ENCODE measurements around the gene UBE2D2.

Gene UBE2D2

GRCh38 chr5:139551191-139551889 is 9.8 kb upstream of the UBE2D2 start:
- Histone ChIP-seq H3K4me3 (replicated peaks; ENCODE audit: insufficient read depth, low read length) (no peak overlapping the region), H3K27me3 (ENCODE audit: insufficient read depth, poor library complexity, severe bottlenecking) (no peaks in the 10 kb centered on the region), H3K27ac (replicated peaks) (no peak overlapping the region)
- no peak for TF ChIP-seq REST (IDR thresholded peaks at IDR 0.05; ENCODE audit: insufficient replicate concordance, low read depth)
- TF ChIP-seq CTCF (IDR thresholded peaks at IDR 0.05; ENCODE audit: insufficient read depth, low read length): no peak
- no peak for TF ChIP-seq GABPA (IDR thresholded peaks at IDR 0.05; ENCODE audit: low read depth)
- TF ChIP-seq SPI1 (IDR thresholded peaks at IDR 0.05; ENCODE audit: borderline replicate concordance, low read depth): no peak
- no peak for TF ChIP-seq POLR2AphosphoS5 (IDR thresholded peaks at IDR 0.05; ENCODE audit: low read depth)
- no peak for DNase-seq (ENCODE audit: low read depth in 1 of 2, low spot score in 1 of 2)

GRCh38 chr5:139552893-139553575 is 8.1 kb upstream of the UBE2D2 start:
- Histone ChIP-seq H3K4me3 (replicated peaks; ENCODE audit: insufficient read depth, low read length) (no peak overlapping the region), H3K27ac (replicated peaks) (no peak overlapping the region), H3K27me3 (ENCODE audit: insufficient read depth, poor library complexity, severe bottlenecking) (no peaks in the 10 kb centered on the region)
- TF ChIP-seq REST (IDR thresholded peaks at IDR 0.05; ENCODE audit: insufficient replicate concordance, low read depth) (no peak), GABPA (IDR thresholded peaks at IDR 0.05; ENCODE audit: low read depth) (no peak), SPI1 (IDR thresholded peaks at IDR 0.05; ENCODE audit: borderline replicate concordance, low read depth) (no peak), POLR2AphosphoS5 (IDR thresholded peaks at IDR 0.05; ENCODE audit: low read depth) (no peak), CTCF (IDR thresholded peaks at IDR 0.05; ENCODE audit: insufficient read depth, low read length) (no peak)
- no peak for DNase-seq (ENCODE audit: low read depth in 1 of 2, low spot score in 1 of 2)

GRCh38 chr5:139554264-139554663 is 6.9 kb upstream of the UBE2D2 start:
- H3K4me3 ChIP-seq (replicated peaks; ENCODE audit: insufficient read depth, low read length): no peak overlapping the region
- TF ChIP-seq POLR2AphosphoS5 (IDR thresholded peaks at IDR 0.05; ENCODE audit: low read depth): no peak
- no peak for TF ChIP-seq CTCF (IDR thresholded peaks at IDR 0.05; ENCODE audit: insufficient read depth, low read length)
- no peak for TF ChIP-seq REST (IDR thresholded peaks at IDR 0.05; ENCODE audit: insufficient replicate concordance, low read depth)
- TF ChIP-seq SPI1 (IDR thresholded peaks at IDR 0.05; ENCODE audit: borderline replicate concordance, low read depth): no peak
- TF ChIP-seq GABPA (IDR thresholded peaks at IDR 0.05; ENCODE audit: low read depth): no peak
- DNase-seq (ENCODE audit: low read depth in 1 of 2, low spot score in 1 of 2): no peak
- no peak overlapping the region for H3K27ac ChIP-seq (replicated peaks)
- no peaks in the 10 kb centered on the region for H3K27me3 ChIP-seq (ENCODE audit: insufficient read depth, poor library complexity, severe bottlenecking)

Measured in HL-60 (cell line).